Measurements from ENCODE around the gene CAMLG.

Gene CAMLG

DNA sequence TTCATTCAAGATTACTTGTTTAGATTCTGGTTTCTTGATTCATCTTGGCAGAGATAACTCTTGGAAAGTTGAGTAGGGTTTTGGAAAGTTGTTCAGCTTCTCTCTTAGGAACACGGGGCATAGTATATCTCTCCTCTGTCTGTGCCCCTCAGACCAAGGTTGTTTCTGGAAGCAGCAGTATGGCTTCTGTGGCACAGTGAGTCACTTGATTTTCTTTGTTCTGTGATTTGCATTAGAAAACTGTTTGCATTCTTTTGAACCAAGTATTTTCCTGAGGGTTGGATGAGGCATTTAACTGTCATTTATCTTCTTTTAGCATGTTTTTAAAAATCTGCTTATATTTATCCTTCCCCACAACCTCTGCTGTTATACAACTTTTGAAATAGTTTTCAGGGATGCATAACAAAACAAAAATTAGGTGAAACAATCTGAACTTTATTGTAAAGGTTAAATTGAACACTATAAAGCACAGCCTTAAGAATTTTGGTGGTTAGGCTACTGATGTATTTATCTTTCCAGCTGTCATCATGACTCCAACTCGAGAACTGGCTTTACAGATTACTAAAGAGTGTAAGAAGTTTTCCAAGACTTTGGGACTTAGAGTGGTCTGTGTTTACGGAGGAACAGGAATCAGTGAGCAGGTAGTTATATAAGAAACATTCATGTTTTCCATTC lies 46.7 kb downstream of the CAMLG start:
- no peak for DNase-seq (ENCODE audit: low spot score)
- TF ChIP-seq, protein P1, sequence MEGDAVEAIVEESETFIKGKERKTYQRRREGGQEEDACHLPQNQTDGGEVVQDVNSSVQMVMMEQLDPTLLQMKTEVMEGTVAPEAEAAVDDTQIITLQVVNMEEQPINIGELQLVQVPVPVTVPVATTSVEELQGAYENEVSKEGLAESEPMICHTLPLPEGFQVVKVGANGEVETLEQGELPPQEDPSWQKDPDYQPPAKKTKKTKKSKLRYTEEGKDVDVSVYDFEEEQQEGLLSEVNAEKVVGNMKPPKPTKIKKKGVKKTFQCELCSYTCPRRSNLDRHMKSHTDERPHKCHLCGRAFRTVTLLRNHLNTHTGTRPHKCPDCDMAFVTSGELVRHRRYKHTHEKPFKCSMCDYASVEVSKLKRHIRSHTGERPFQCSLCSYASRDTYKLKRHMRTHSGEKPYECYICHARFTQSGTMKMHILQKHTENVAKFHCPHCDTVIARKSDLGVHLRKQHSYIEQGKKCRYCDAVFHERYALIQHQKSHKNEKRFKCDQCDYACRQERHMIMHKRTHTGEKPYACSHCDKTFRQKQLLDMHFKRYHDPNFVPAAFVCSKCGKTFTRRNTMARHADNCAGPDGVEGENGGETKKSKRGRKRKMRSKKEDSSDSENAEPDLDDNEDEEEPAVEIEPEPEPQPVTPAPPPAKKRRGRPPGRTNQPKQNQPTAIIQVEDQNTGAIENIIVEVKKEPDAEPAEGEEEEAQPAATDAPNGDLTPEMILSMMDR (IDR thresholded peaks at IDR 0.05; ENCODE audit: extremely low read depth, missing control alignments) = no peak

DNA sequence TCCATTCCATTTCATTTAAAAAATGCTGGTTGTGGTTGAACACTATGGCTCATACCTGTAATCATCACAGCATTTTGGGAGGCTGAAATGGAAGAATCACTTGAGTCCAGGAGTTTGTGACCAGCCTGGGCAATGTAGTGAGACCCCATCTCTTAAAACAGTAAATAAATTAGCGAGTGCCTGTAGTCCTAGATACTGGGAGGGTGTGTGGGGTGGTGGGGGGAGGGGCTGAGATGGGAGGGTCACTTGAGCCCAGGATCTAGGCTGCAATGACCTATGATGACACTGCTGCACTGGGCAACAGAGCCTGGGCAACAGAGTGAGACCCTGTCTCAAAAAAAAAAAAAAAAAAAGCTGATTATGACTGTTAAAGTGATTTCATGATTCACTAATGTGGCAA lies 49.3 kb downstream of the CAMLG start:
- no peak for DNase-seq (ENCODE audit: low spot score)
- TF ChIP-seq, protein P1 (IDR thresholded peaks at IDR 0.05; ENCODE audit: extremely low read depth, missing control alignments) = no peak

DNA sequence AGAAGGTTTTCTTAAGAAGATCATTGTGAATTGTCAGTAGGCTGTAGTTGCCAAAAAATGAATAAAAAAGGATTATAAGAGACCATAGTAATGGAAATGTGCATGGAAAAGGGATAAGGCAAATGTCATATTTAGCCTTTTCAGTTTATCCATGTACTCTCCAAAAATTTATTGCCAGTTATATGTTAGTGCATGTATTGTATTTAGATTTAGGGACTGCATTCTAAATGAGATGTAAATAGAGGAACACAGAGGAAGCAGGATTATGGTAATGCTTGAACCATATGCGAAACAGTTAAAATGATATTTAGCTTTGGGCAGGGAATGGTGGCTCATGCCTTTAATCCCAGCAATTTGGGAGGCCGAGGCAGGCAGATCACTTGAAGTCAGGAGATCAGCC lies 53.2 kb downstream of the CAMLG start:
- TF ChIP-seq, protein P1 (IDR thresholded peaks at IDR 0.05; ENCODE audit: extremely low read depth, missing control alignments) = no peak
- DNase-seq (ENCODE audit: low spot score) = no peak

- TF ChIP-seq, protein P1 (IDR thresholded peaks at IDR 0.05; ENCODE audit: extremely low read depth, missing control alignments) = no peak
- DNase-seq (ENCODE audit: low spot score) = no peak
Observed at GRCh38 chr5:134792286-134792685, 53.9 kb downstream of the CAMLG start.

- TF ChIP-seq, protein P1 (IDR thresholded peaks at IDR 0.05; ENCODE audit: extremely low read depth, missing control alignments) = no peak
- DNase-seq (ENCODE audit: low spot score) = no peak
Observed at GRCh38 chr5:134793111-134793510, 54.8 kb downstream of the CAMLG start.

DNA sequence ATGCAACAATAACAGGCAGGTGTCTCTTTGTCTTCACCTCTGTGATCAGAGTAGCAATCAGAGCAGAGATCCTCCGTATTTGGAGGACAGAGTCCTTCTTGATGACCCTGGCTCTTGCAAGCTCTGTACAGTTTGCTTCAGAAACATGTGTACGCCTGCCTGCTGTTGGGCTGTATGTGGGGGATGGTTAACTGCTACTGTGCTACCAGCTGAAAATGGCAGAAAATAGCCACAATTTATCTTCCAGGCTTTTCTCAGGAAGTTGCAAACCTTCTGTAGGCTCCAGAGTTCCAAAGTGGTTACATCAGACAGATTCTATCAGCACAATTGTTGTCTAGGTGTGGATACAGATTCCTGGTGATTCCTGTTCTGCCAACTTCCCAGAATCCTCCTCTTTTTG lies 55.7 kb downstream of the CAMLG start:
- DNase-seq (ENCODE audit: low spot score) = no peak
- TF ChIP-seq, protein P1 (IDR thresholded peaks at IDR 0.05; ENCODE audit: extremely low read depth, missing control alignments) = no peak

DNA sequence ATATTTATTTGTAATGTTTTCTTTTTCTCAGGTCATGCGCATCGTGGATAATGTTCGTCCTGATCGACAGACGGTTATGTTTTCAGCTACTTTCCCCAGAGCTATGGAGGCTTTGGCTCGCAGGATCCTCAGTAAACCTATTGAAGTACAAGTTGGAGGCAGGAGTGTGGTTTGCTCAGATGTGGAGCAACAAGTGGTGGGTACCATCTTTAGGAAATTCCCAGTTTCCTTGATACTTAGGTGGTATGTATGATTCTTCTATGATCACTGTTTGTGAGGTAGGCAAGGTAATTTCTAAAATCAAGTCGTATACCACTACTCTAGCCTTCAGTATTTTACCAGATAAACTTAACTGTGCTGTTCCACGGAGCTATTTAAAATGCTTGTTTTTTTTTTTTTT lies 56.5 kb downstream of the CAMLG start:
- DNase-seq (ENCODE audit: low spot score) = no peak
- TF ChIP-seq, protein P1 (IDR thresholded peaks at IDR 0.05; ENCODE audit: extremely low read depth, missing control alignments) = no peak
